ENCODE results near the gene ZBTB17.

Gene ZBTB17

DNA sequence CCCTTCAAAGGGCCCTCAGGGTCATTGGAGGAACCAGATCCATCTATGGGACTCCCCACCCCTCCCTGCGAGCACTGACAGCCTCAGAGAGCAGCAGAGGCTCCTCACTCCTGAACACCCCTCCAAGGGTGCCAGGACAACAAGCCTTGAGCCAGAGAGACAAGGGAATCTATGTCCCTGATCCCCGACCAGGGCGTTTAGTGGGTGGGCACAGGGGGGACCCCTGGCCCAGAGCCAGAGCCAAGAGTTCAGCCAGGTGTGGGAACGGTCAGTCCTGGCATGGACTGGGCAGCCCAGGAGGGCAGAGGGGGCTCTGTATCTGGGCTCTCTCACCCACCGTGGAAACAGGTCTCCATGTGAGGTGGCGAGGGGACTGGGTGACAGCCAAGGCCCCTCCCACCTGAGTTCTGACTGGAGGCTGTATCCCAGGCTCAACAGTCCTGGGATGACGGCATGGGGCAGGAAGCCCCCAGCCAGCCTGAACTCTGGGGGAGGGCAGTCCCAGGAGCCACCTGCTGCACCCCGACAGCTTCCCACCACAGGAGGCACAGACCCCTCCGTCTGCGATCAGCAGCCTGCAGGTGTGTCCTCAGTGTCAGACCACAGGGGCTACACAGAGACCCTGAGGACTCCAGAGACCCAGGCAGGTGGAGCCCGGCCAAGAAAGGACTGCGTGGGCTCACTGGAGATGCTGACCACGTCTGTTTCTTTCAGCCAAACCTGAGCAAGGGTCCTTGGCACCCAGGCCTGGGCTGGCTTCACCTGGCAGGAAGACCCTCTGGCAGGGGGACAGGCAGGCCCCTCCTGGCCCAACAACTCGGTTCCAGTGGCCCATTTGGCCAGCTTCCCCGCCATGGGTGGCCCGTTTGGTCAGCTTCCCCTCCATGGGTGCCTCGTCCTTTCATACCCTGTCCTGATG is 16.9 kb upstream of the ZBTB17 start:
- TF ChIP-seq, protein P1, sequence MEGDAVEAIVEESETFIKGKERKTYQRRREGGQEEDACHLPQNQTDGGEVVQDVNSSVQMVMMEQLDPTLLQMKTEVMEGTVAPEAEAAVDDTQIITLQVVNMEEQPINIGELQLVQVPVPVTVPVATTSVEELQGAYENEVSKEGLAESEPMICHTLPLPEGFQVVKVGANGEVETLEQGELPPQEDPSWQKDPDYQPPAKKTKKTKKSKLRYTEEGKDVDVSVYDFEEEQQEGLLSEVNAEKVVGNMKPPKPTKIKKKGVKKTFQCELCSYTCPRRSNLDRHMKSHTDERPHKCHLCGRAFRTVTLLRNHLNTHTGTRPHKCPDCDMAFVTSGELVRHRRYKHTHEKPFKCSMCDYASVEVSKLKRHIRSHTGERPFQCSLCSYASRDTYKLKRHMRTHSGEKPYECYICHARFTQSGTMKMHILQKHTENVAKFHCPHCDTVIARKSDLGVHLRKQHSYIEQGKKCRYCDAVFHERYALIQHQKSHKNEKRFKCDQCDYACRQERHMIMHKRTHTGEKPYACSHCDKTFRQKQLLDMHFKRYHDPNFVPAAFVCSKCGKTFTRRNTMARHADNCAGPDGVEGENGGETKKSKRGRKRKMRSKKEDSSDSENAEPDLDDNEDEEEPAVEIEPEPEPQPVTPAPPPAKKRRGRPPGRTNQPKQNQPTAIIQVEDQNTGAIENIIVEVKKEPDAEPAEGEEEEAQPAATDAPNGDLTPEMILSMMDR (IDR thresholded peaks at IDR 0.05; ENCODE audit: low read depth, low read length, poor library complexity, severe bottlenecking) = no peak
- no peak for TF ChIP-seq EZH2phosphoT487 (IDR thresholded peaks at IDR 0.05; ENCODE audit: borderline replicate concordance, low read length)

DNA sequence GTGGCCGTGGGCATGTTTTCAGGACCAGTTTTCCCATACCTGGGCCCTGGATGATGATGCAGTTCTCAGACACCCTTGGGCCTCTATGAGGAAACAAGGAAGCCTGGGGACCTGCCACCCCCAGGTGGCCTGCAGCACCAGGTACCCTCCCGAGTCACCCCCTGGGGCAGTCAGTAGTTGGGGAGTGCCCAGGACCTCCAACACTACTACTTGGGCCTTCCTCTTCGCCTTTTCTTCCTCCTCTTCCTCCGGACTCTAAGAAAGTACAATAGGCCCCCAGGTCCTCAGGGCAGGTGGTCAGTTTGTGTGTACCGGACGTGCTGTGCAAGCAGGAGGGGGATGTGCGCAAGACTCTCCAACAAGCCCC is 16.3 kb upstream of the ZBTB17 start:
- Histone ChIP-seq H3K27me3 (ENCODE audit: control insufficient read depth, low read length) (peaks cover 10% of the 10 kb centered on the region), H3K36me3 (ENCODE audit: control insufficient read depth, low read length) (no peaks in the 10 kb centered on the region), H3K9me3 (ENCODE audit: control insufficient read depth, insufficient read depth, low read length) (no peaks in the 10 kb centered on the region), H4K20me1 (ENCODE audit: control insufficient read depth, insufficient read depth, low read depth, low read length) (no peaks in the 10 kb centered on the region), H3K9me2 (replicated peaks; ENCODE audit: control insufficient read depth, low read length) (no peaks in the 10 kb centered on the region), H3K27ac (ENCODE audit: low read depth, low read length) (no peak overlapping the region), H3F3A (ENCODE audit: control insufficient read depth, insufficient read depth) (no peaks in the 10 kb centered on the region), H3K4me1 (ENCODE audit: control insufficient read depth, low read length) (no peaks in the 10 kb centered on the region), H3K79me2 (ENCODE audit: control insufficient read depth, low read length) (no peaks in the 10 kb centered on the region), H3K4me2 (ENCODE audit: low read length) (no peak overlapping the region), H3K4me3 (ENCODE audit: low read length) (no peak overlapping the region)
- TF ChIP-seq, protein P1 (IDR thresholded peaks at IDR 0.05; ENCODE audit: low read depth, low read length, poor library complexity, severe bottlenecking) = no peak
- no peak for TF ChIP-seq EZH2phosphoT487 (IDR thresholded peaks at IDR 0.05; ENCODE audit: borderline replicate concordance, low read length)

More for the DNA sequence above, 16.9 kb upstream of the ZBTB17 start:
- H3K4me2 ChIP-seq (ENCODE audit: low read length) = no peak overlapping the region
- H3K4me3 ChIP-seq (ENCODE audit: low read length) = no peak overlapping the region
- no peaks in the 10 kb centered on the region for H3K36me3 ChIP-seq (ENCODE audit: control insufficient read depth, low read length)
- peaks cover 14% of the 10 kb centered on the region for H3K27me3 ChIP-seq (ENCODE audit: control insufficient read depth, low read length)
- H3K27ac ChIP-seq (ENCODE audit: low read depth, low read length) = no peak overlapping the region
- H3K4me1 ChIP-seq (ENCODE audit: control insufficient read depth, low read length) = no peaks in the 10 kb centered on the region
- no peaks in the 10 kb centered on the region for H3K79me2 ChIP-seq (ENCODE audit: control insufficient read depth, low read length)
- H3K9me3 ChIP-seq (ENCODE audit: control insufficient read depth, insufficient read depth, low read length) = no peaks in the 10 kb centered on the region
- H3K9me2 ChIP-seq (replicated peaks; ENCODE audit: control insufficient read depth, low read length) = no peaks in the 10 kb centered on the region
- H3F3A ChIP-seq (ENCODE audit: control insufficient read depth, insufficient read depth) = no peaks in the 10 kb centered on the region
- no peaks in the 10 kb centered on the region for H4K20me1 ChIP-seq (ENCODE audit: control insufficient read depth, insufficient read depth, low read depth, low read length)

DNA sequence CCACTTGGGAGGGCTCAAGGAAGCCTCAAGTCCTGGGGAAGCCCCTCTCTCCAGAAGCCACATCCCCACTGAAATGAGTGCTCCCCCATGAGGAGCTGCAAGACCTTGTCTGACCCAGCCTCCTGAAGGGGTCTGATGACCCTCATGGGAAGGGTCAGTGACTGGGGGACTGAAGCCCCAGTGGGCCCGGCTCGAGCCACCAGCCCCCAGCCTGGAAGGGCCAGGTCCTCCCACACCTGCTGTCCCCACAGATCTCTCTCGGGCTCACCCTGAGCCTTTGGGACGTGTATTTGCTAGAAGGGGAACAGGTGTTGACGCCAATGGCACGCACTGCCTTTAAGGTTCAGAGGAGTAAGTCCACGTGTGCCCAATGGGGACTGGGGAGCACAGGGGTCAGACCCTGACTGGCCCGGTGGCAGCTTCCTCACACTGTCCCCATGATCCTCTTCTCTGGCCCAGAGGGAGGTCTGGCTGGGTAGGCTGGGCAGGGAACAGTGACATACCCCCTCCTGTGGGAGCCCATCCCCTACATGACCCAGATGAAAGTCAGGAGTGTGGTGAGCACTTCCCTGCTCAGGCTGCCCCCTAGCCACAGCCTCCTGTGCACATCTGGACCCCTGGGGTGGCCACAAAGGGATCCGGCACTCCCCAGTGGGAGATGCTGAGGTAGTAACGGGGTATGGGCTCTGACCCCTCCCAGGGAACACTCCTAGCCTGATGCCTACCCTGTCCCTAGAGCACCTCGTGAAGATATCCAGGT is 15.7 kb upstream of the ZBTB17 start:
- H3K36me3 ChIP-seq (ENCODE audit: control insufficient read depth, low read length) = no peaks in the 10 kb centered on the region
- H3K27me3 ChIP-seq (ENCODE audit: control insufficient read depth, low read length) = peaks cover 4% of the 10 kb centered on the region; the same call in 1 of the 2 replicates
- no peaks in the 10 kb centered on the region for H3K4me1 ChIP-seq (ENCODE audit: control insufficient read depth, low read length)
- TF ChIP-seq EZH2phosphoT487 (IDR thresholded peaks at IDR 0.05; ENCODE audit: borderline replicate concordance, low read length) = no peak
- TF ChIP-seq, protein P1 (IDR thresholded peaks at IDR 0.05; ENCODE audit: low read depth, low read length, poor library complexity, severe bottlenecking) = no peak
- no peaks in the 10 kb centered on the region for H3K9me2 ChIP-seq (replicated peaks; ENCODE audit: control insufficient read depth, low read length)
- H3K4me2 ChIP-seq (ENCODE audit: low read length) = no peak overlapping the region
- no peaks in the 10 kb centered on the region for H3K79me2 ChIP-seq (ENCODE audit: control insufficient read depth, low read length)
- H3K9me3 ChIP-seq (ENCODE audit: control insufficient read depth, insufficient read depth, low read length) = no peaks in the 10 kb centered on the region
- no peaks in the 10 kb centered on the region for H4K20me1 ChIP-seq (ENCODE audit: control insufficient read depth, insufficient read depth, low read depth, low read length)
- no peak overlapping the region for H3K27ac ChIP-seq (ENCODE audit: low read depth, low read length)
- H3K4me3 ChIP-seq (ENCODE audit: low read length) = no peak overlapping the region
- H3F3A ChIP-seq (ENCODE audit: control insufficient read depth, insufficient read depth) = no peaks in the 10 kb centered on the region

Measured in DOHH2 (cell line).